K562 (cell line): ENCODE data around the gene SYNGR3. TPM values are rescaled to one million over a fixed set of nuclear protein-coding genes. Genes with fewer than 3 reads are reported as not detected.

Source experiments
- ATAC-seq: fragments of 200-7000 bp; cut with Tn5 transposase; 3 replicates; pipeline ENCODE4 v1.9.1; 2020; ENCODE audit warnings: moderate library complexity
- BruUV-seq: library from RNA; stranded (reverse); fragments of 400-500 nt; replicated peaks from 2 replicates; lab custom pipeline; 2021; lab: Mats Ljungman, UMichigan
- CTCF ChIA-PET: fragments of 300-600 bp; formaldehyde crosslinking; extraction: SDS; loops from one replicate; lab custom pipeline; 2021; ENCODE audit warnings: low intra/inter-chr PET ratio; lab: Yijun Ruan, JAX
- POLR2A ChIA-PET: fragments of 300-600, 350-650 bp; sonication (Branson Sonifier 250); formaldehyde crosslinking; extraction: SDS; loops from one replicate; lab custom pipeline; 2021; ENCODE audit warnings: antibody characterized with exemption, inconsistent platforms; lab: Yijun Ruan, JAX
- DNase-seq, 4 experiments: peaks; one replicate each; pipeline versions ENCODE4 v3.0.0 to v3.0.0-alpha.2; 2011 to 2018; ENCODE audit warnings: low spot score in 3 of 4, mixed read lengths in 3 of 4; ENCODE audit errors: extremely low read depth in 1 of 4
- FAIRE-seq: peaks from 2 replicates; lab custom pipeline; 2011; peaks lifted over from hg19 to GRCh38; lab: Jason Lieb, UNC
- H2AFZ ChIP-seq: 2 replicates; pipeline ENCODE4 v1.6.0; 2011; ENCODE audit warnings: low read depth, low read length, control low read depth, inconsistent platforms
- H3K27ac ChIP-seq: fragments of 200-600 bp; 3 replicates; pipeline ENCODE4 v1.8.0; 2011; ENCODE audit warnings: low read depth, mild to moderate bottlenecking, control low read depth, inconsistent platforms, low read length, moderate library complexity, mixed read lengths; ENCODE audit errors: extremely low read depth
- H3K27me3 ChIP-seq, 2 experiments: fragments of 300-600 bp in 1 of 2; 2 replicates in 1 of 2; 3 replicates in 1 of 2; pipeline versions ENCODE4 v1.6.0 to v1.8.0; 2011; ENCODE audit warnings: inconsistent platforms in 2 of 2, low read length in 2 of 2, mild to moderate bottlenecking in 1 of 2, mixed read lengths in 1 of 2, moderate library complexity in 1 of 2; ENCODE audit not compliant: control insufficient read depth in 2 of 2, insufficient read depth in 2 of 2
- H3K36me3 ChIP-seq: fragments of 300-600 bp; 3 replicates; pipeline ENCODE4 v1.8.0; 2011; ENCODE audit warnings: mild to moderate bottlenecking, low read length, inconsistent platforms; ENCODE audit not compliant: control insufficient read depth, insufficient read depth
- H3K4me1 ChIP-seq, 2 experiments: fragments of 200-600 bp in 1 of 2; replicated peaks in 1 of 2; 2 replicates in 1 of 2; 3 replicates in 1 of 2; pipeline versions ENCODE4 v1.5.1 to v1.8.0; 2011; ENCODE audit warnings: inconsistent platforms in 2 of 2, low read length in 2 of 2, mild to moderate bottlenecking in 1 of 2, mixed read lengths in 1 of 2, moderate library complexity in 1 of 2; ENCODE audit not compliant: control insufficient read depth in 2 of 2, insufficient read depth in 2 of 2
- H3K4me2 ChIP-seq: 2 replicates; pipeline ENCODE4 v1.6.1; 2011; ENCODE audit warnings: low read length, control low read depth, inconsistent platforms, mixed read lengths; ENCODE audit not compliant: insufficient read depth
- H3K4me3 ChIP-seq: fragments of 200-600 bp; sonication (generic), shearing (Covaris generic); 2 replicates; pipeline ENCODE4 v1.5.1; 2016; ENCODE audit warnings: control low read depth, inconsistent platforms
- H3K79me2 ChIP-seq: fragments of 200-600 bp; 3 replicates; pipeline ENCODE4 v1.8.0; 2011; ENCODE audit warnings: low read length, inconsistent platforms; ENCODE audit not compliant: control insufficient read depth, insufficient read depth
- H3K9ac ChIP-seq, 2 experiments: 2 replicates each; pipeline versions ENCODE4 v1.6.0 to v1.6.1; 2011; ENCODE audit warnings: low read depth in 2 of 2, low read length in 2 of 2, control low read depth in 1 of 2, inconsistent platforms in 1 of 2, mild to moderate bottlenecking in 1 of 2, mixed read lengths in 1 of 2; ENCODE audit not compliant: insufficient read depth in 1 of 2
- H3K9me1 ChIP-seq: one replicate; pipeline ENCODE4 v1.6.0; 2011; ENCODE audit warnings: inconsistent platforms, mild to moderate bottlenecking, low read length, moderate library complexity; ENCODE audit not compliant: control insufficient read depth, insufficient read depth
- H3K9me3 ChIP-seq: replicated peaks from 2 replicates; pipeline ENCODE4 v1.5.1; 2011; ENCODE audit warnings: low read depth, low read length, inconsistent platforms; ENCODE audit not compliant: control insufficient read depth, insufficient read depth
- H4K20me1 ChIP-seq: replicated peaks from 2 replicates; pipeline ENCODE4 v1.6.1; 2011; ENCODE audit warnings: low read length, inconsistent platforms, mixed read lengths; ENCODE audit not compliant: control insufficient read depth, insufficient read depth
- RBFOX2 ChIP-seq: fragments of 200-400 bp; formaldehyde crosslinking; IDR thresholded peaks from 2 replicates; pipeline ENCODE4 v1.6.1; 2017; ENCODE audit warnings: low read depth, mild to moderate bottlenecking, low read length, moderate library complexity
- TCF3 ChIP-seq: sonication (generic); formaldehyde crosslinking; IDR thresholded peaks from 2 replicates; pipeline ENCODE4 v1.4.0; 2020; ENCODE audit warnings: mild to moderate bottlenecking, missing genetic modification reagents
- WGBS: fragments of 100-300 bp; shearing (Covaris generic); methylation state at CpG from one replicate; pipeline ENCODE4 v1.1.6; 2016; ENCODE audit warnings: low coverage, mixed read lengths; ENCODE audit not compliant: insufficient coverage; ENCODE audit errors: missing lambda C conversion rate; 5-methylcytosine and 5-hydroxymethylcytosine counted together
- in situ Hi-C: fragments of 300-500 bp; cut with MboI; formaldehyde crosslinking; loops from 4 replicates; pipeline ENCODE4 v1.15.0; 2018; ENCODE audit warnings: inconsistent platforms, mixed read lengths
- intact Hi-C: fragments of 100-400 bp; cut with micrococcal nuclease; formaldehyde crosslinking; loops from 2 replicates; pipeline ENCODE4 v1.14.2; 2022
- polyA plus RNA-seq, 8 experiments: library from polyadenylated mRNA; depleted of rRNA in 4 of 8; stranded (reverse) in 5 of 8; unstranded in 3 of 8; fragments of >200 nt; fragmentation: Nextera tagmentation in 2 of 8; fragmentation: Illumina TruSeq in 1 of 8; extraction: Ambion mirVana in 2 of 8; extraction: Trizol in 1 of 8; gene quantifications; 2 replicates each; pipeline versions ENCODE4 v1.2.1 to v1.2.3, GENCODE V29; 2011 to 2014; ENCODE audit warnings: inconsistent platforms in 1 of 8, missing spikeins in 1 of 8
- total RNA-seq, 7 experiments: library from RNA; depleted of rRNA in 6 of 7; stranded (reverse); fragments of >200 nt in 6 of 7; fragmentation: Illumina TruSeq in 2 of 7; extraction: Trizol in 2 of 7; gene quantifications; 2 replicates each; pipeline versions ENCODE4 v1.2.1 to v1.2.3, GENCODE V29; 2011 to 2021; ENCODE audit warnings: low replicate concordance in 1 of 7
- TF ChIP-seq, protein P1 (sequence below): sonication (generic); formaldehyde crosslinking; IDR thresholded peaks from 2 replicates; pipeline ENCODE4 v1.8.1; 2023; ENCODE audit warnings: mild to moderate bottlenecking, missing genetic modification reagents

SYNGR3 gene
- total and polyA plus RNA-seq, 9 of the 15 experiments (the other 6 are each of a cell fraction or from before 2014, with no cell fraction given): 3.7 to 69.2 (median 36.3) TPM

DNA sequence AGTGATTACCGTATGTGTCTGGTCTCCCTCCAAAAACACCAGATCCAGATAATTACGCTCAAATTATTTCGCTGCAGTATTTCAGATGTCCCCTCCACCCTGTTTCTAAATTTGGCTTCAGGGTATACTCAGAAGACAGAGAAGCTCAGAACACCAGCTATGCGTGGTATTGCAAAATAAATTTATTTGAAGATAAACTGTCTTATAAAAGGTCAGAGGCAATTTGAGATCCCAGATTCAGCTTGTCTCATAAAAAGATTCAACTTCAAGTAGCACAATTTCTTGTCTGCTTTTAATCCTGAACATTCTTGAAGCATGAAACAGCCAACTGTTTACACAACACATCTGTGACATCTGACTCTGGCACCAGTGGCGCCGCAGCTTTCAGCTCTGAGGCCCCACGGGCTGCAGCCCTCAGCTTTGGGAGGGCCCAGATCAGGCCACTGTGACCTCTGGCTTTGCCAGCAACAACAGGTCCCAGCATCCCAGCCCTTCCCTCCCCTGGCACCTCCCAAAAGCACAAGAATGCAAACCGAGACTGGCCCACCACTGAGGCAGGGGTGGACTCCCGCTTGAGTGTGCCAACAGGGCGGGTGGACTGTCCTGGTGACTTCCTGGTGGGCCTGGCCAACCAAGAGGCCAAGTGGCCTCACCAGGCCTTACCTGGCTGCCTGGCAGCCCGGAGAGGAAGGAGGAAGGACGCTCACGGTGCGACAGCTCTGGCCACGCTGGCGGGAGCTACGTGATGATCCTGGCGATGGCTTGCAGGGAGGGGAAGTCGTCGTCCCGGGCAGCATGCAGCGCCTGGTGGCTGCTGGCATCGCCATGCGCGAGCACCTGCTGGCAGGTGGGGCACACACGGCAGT is 8.0 kb downstream of the SYNGR3 start:
- H3K27ac ChIP-seq: no peak overlapping the region
- DNase-seq: no peak
- H3K9me1 ChIP-seq: no peaks in the 10 kb centered on the region
- H2AFZ ChIP-seq: no peak overlapping the region
- ATAC-seq: no peak
- WGBS: 92% methylated on average over 23 of the region's 26 CpGs
- TF ChIP-seq TCF3 (CRISPR knock-in tag): no peak
- peak; percentile 43 for TF ChIP-seq RBFOX2
- TF ChIP-seq, protein P1, sequence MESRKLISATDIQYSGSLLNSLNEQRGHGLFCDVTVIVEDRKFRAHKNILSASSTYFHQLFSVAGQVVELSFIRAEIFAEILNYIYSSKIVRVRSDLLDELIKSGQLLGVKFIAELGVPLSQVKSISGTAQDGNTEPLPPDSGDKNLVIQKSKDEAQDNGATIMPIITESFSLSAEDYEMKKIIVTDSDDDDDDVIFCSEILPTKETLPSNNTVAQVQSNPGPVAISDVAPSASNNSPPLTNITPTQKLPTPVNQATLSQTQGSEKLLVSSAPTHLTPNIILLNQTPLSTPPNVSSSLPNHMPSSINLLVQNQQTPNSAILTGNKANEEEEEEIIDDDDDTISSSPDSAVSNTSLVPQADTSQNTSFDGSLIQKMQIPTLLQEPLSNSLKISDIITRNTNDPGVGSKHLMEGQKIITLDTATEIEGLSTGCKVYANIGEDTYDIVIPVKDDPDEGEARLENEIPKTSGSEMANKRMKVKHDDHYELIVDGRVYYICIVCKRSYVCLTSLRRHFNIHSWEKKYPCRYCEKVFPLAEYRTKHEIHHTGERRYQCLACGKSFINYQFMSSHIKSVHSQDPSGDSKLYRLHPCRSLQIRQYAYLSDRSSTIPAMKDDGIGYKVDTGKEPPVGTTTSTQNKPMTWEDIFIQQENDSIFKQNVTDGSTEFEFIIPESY (CRISPR knock-in tag): 0 out of 2 replicates have a peak, but pooled peaks have one; percentile 42
- POLR2A ChIA-PET: interaction anchor here (0.6 to 3.8 kb wide), 8 partner anchors 11 to 158 kb away, joined by 3 to 16 read pairs (median 4); partner anchors contain the start of genes RPS2, TRAF7 and ZNF598
- H3K9me3 ChIP-seq: no peaks in the 10 kb centered on the region
- FAIRE-seq: no peak
- in situ Hi-C loops (no loop called here), intact Hi-C loops (no loop called here)
- H4K20me1 ChIP-seq: no peaks in the 10 kb centered on the region; the same call in none of the 2 replicates
- peaks cover 76% of the 10 kb centered on the region for H3K36me3 ChIP-seq
- no peaks in the 10 kb centered on the region for H3K27me3 ChIP-seq
- CTCF ChIA-PET: no interaction called here
- H3K4me1 ChIP-seq: peaks cover 12 to 51% of the 10 kb centered on the region in 2 experiments
- H3K9ac ChIP-seq: peak overlapping the region in 1 of 2 experiments; percentile 13; a peak in 1 of 4 replicates
- H3K79me2 ChIP-seq: peaks cover 31% of the 10 kb centered on the region
- no TSS peak for BruUV-seq
- H3K4me2 ChIP-seq: no peak overlapping the region
- H3K4me3 ChIP-seq: no peak overlapping the region
